HG02763 (cell line): ENCODE results near the gene CUL4B.
"Not testable (repeated sequence)": the region's sequence is repeated elsewhere in the genome, so short reads cannot be mapped to it uniquely, and the experiment has no call there.

Experiments used
- ATAC-seq: cut with Tn5 transposase; IDR thresholded peaks from one replicate; pipeline ENCODE4 v1.9.1; 2021; ENCODE audit warnings: mild to moderate bottlenecking, moderate library complexity; ENCODE audit not compliant: unreplicated experiment

Gene CUL4B

GRCh38 chrX:120534413-120535205 lies 26.2 kb downstream of the CUL4B start:
- ATAC-seq, result no peak

GRCh38 chrX:120522820-120523219 lies 37.9 kb downstream of the CUL4B start:
- no peak for ATAC-seq

GRCh38 chrX:120517936-120518335 lies 42.8 kb downstream of the CUL4B start:
- no peak for ATAC-seq

GRCh38 chrX:120514236-120514635 lies 46.5 kb downstream of the CUL4B start:
- no peak for ATAC-seq

GRCh38 chrX:120512627-120513026 lies 48.1 kb downstream of the CUL4B start:
- ATAC-seq, result no peak

GRCh38 chrX:120512222-120512621 lies 48.5 kb downstream of the CUL4B start:
- ATAC-seq, result no peak

- ATAC-seq, result no peak
Observed at GRCh38 chrX:120504569-120504968, 56.2 kb downstream of the CUL4B start.

GRCh38 chrX:120499301-120500072 lies 61.3 kb downstream of the CUL4B start:
- ATAC-seq, result no peak

GRCh38 chrX:120490119-120490518 lies 70.6 kb downstream of the CUL4B start:
- ATAC-seq, result not testable (repeated sequence)

- ATAC-seq, result no peak
Observed at GRCh38 chrX:120486786-120487185, 74.0 kb downstream of the CUL4B start.

- ATAC-seq, result peak; percentile 79
Observed at GRCh38 chrX:120485638-120486520, 74.9 kb downstream of the CUL4B start.

- ATAC-seq, result no peak
Observed at GRCh38 chrX:120485315-120485637, 75.5 kb downstream of the CUL4B start.

- no peak for ATAC-seq
Observed at GRCh38 chrX:120477453-120477852, 83.3 kb downstream of the CUL4B start.

GRCh38 chrX:120476714-120477113 lies 84.0 kb downstream of the CUL4B start:
- ATAC-seq, result no peak

GRCh38 chrX:120475447-120475846 lies 85.3 kb downstream of the CUL4B start:
- ATAC-seq, result not testable (repeated sequence)
